Activated CD4-positive, alpha-beta T cell treated with anti-CD3 and anti-CD28 coated beads, Interleukin-2, amount 50 U/mL, for 1 hour (primary cell): Measurements from ENCODE around the gene MAP3K20.

ENCODE experiments used
- DNase-seq: peaks from one replicate; pipeline ENCODE4 v3.0.0-alpha.2; 2020

MAP3K20 gene

DNA sequence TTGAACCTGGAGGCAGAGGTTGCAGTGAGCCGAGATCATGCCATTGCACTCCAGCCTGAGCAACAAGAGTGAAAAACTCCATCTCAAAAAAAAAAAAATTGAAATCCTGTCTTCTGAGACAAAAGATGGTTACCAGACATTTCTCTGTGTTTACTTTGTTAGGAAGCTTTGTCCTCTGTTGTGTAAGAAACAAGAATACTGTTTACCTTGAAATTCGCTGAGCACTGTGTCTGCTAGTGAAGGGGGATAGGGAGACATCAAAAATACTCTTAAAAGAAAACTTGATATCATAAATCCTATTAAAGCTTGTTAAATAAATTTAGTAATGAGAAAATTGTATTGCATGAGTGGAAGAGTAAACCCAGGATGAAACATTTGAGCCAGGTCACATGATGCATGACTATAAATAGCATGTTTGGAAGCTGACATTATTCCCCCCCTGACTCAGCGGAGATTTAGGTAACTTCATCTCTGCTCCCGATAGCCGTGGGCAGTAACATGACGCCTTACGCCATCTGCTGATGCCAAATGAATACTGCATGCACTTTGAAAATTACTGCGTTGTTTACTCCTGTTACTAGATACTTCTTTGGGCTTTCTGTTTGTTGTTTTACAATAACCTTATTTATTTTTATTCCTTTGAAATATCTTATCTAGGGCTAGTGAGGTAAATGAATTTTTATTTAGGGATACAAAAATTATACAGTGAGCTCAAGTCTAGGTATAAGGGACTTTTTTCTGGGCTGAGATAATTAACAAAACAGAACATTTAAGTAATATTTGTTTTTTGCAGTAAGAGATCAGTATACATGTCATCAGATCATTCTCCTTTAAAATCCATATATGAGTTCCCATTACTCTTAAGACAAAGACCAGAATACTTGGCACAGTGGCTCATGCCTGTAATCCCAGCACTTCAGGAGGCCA is 134.9 kb downstream of the MAP3K20 start:
- peak; percentile 31 for DNase-seq

DNA sequence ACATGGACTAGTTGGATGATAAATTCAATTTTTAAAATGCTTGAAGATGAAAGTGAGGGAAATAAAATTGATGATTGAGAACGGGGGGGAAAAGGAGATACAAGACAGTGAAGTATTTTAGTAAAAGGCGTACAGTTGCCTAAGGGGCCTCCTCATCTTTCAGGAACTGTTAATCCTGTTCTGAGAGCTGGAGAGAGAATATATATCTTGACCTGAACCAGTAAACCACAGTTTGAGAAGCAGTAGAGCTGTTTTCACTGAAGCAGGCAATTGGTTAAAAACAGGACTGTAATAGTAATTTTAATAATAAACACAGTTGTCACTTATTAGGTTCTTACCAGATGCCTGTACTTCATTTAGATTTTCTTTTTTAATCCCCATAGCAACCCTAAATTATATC is 137.5 kb downstream of the MAP3K20 start:
- no peak for DNase-seq

DNA sequence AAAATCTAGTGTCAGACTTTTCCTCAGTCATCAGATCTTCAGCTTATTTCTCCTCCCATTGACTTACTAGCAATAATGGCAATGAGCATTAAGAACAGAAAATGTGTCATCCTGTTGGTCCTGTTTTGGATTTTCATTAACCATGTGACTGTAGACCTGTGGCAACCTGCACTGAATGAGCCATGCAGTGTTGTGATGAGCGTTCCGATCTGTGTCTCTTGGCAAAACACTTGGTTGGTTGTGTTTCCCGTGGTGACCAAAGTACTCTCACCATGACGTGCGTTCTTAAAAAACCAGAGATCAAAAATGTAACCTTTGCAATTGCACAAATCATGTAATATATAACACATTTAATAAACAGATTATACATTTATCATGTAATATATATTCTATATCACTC is 138.6 kb downstream of the MAP3K20 start:
- DNase-seq, result no peak

DNA sequence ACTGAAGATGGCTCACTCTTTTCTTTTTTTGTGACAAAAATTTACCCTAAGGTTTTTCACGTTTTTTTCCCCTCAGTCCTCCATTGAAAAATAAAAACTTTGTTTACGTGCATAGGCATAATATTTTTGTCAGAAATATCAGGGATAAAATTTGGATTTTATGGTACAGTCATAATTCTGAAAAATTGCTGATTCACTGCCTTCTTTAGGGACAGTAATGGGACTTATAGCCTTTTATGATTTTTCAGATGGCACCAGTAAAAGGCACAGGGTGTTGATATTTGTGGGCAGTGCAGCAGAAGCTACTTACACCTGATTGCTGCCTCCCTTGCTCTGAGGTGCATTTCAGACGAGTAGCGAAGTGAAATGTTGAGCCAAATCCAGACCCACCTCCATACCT is 139.7 kb downstream of the MAP3K20 start:
- no peak for DNase-seq

DNA sequence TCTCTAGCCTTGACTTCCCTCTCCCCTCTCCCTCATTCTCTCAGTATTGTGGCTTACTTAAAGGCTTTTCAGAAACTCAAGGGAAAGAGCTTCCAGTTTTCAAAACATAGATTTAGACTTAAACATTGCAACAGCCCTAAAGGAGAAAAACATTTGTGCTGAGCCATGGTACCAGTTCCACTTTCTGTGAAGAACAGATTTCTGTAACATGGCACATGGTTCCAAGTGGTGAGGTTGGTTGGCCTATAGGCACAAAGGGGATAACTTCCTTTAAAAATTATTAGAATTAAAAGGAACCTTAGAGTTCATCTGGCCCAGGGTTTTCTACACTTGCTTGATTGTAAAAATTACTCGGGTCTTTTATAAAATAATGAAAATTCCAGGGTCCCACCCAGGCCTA is 140.4 kb downstream of the MAP3K20 start:
- no peak for DNase-seq

DNA sequence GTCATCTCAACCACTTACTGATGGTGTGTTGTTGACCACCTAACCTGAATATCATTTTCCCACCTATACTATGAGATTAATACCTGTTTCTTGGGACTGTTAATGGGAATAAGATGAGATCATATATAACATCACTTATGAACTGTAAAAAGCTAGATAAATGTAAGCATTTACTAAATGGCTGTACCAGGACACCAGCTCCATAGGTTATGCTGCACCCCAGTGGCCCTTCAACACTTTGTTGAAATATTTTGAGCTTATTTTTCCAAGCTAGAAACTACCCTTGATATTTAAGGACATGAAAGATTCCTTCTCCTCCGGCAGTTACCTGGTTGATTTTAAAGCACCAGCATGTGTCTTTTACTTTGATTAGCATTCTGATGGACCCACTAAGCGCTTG is 141.0 kb downstream of the MAP3K20 start:
- DNase-seq, result no peak

DNA sequence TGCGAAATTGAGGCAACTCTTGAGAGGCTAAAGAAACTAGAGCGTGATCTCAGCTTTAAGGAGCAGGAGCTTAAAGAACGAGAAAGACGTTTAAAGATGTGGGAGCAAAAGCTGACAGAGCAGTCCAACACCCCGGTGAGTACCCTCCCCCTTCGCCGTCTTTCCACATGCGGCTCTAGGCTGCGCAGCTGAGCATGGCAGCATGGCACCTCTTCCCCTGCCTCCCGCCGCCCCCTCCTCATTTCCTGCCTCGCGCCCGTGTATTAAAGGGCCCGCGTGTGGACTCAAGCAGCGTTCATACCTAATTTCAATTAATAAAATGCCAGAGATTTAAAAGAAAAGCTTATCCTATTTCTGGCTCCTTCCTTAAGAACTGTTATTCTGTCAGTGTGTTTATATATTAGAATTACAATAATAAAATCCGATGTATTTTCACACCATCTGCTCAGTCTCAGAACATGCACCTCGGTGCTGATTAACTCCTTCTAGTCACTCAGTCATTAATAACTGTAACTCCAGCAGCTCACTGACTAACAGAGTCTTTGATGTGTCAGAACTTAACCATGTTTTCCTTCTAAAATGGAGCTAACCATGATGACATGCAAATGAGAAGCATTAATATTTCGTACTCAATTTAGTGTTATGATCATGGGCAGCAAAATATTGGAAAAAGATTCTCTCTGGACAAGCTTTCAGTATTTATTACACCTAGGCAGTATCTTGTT is 141.6 kb downstream of the MAP3K20 start:
- no peak for DNase-seq

DNA sequence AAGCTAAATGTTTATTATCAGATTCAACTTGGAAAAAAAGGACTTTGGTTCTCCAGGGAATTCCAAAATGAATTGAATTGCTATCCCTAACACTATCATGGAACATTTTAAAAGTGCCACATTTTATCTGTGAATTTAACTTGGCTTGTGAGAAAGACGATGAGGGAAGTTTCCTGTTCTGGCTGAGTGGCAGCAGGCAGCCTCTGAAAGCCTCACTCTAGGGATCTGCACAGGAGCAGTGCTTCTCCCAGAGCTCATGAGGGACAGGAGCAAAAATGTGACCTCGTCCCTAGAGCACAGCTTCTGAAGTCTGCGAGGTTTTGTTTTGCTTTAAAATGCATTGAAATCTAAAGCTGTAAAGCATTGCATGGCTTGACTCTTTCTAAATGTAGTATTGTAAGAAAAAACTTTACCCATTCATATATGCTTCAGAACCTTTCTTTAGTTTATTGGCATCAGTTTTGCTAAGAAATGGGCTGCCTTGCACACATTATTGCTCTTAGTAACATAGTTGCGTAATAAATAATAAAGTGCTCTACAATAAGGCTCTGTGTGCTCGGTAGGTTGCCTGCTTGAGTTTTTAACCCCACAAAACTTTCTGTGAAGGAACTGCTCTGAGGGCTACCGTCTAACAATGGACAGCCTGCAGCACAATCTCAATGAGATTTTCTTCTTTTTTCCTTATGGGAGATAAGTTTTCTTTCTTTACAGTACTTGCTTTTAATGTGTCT is 142.8 kb downstream of the MAP3K20 start:
- no peak for DNase-seq

DNA sequence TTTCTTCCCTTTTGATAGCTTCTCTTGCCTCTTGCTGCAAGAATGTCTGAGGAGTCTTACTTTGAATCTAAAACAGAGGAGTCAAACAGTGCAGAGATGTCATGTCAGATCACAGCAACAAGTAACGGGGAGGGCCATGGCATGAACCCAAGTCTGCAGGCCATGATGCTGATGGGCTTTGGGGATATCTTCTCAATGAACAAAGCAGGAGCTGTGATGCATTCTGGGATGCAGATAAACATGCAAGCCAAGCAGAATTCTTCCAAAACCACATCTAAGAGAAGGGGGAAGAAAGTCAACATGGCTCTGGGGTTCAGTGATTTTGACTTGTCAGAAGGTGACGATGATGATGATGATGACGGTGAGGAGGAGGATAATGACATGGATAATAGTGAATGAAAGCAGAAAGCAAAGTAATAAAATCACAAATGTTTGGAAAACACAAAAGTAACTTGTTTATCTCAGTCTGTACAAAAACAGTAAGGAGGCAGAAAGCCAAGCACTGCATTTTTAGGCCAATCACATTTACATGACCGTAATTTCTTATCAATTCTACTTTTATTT is 145.6 kb downstream of the MAP3K20 start:
- DNase-seq, result no peak

DNA sequence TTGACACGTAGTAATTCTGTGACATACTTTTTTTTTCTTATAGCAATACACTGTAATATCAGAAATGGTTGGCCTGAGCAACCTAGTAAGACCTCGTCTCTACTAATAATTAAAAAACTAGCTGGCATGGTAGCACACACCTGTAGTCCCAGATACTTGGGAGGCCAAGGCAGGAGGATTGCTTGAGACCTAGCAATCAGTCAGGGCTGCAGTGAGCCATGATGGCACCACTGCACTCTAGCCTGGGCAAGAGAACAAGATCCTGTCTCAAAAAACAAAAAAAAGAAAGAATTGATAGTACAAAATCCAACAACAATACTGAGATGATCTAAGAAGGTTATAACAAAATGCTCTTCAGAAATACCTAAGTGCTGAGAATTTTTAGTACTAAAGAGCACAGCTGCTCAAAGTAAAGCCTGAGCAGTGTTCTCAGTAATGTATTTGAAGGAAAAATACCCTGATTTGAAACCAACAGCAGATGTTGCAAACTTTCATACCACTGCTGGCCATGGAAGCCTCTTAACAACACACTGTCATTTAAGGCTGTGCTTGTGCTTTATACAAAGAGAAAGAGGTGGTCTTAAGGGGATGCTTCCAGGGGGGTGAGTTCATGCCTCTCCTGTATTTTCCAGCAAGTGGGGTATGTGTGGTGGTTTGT is 146.4 kb downstream of the MAP3K20 start:
- DNase-seq, result no peak

DNA sequence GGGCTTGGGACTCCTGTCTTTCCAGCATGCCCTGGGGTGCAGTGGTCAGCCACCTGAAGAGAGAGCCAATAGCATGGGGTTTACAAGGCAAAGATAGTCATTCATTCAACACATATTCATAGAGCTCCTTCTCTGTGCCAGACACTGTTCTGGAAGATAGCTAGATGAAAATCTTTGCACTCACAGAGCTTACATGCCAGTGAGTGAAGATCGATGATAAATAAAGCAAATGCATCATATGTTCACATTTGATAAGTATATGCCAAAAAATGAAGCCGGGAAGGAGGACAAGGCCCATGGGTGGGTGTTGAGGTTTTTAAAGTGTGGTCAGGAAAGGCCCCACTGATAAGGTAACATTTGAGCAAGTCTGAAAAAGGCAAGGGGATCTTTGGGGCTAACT is 148.2 kb downstream of the MAP3K20 start:
- no peak for DNase-seq

DNA sequence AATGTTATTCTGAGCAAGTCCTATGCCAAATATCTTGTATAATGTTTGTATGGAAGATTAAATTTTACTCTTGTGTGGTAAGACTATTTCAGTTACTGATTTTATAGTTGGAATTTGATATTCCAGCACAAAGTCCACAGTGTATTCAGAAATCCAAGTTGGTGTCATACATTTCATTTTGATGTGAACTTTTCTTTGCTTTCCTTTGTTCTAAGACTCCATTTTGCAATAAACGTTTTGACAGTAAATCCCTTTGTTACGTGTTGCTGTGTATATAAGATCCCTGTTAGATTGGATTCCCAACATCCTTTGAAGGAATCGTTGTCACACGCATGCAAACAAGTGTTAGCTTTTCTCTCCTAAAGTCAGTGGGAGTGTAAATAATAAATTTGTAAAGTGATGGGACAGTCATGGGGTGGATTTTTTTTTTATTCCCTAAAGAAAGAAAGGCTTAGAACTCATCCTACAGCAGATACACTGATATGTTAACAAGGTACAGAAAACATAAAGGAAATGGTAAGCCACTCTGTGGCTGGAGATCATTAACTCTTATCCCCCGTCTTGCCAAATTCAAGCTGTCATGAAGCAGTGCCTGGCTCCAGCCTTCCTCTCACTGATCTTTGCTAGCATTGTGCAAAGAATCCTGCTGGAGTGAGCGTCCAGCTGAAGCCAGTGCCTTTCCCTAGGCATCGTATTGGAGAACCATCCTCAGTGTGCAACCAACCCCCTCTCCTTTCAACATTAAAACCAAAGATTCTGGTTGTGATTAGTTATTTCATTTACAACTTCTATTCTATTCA is 151.5 kb downstream of the MAP3K20 start:
- no peak for DNase-seq

DNA sequence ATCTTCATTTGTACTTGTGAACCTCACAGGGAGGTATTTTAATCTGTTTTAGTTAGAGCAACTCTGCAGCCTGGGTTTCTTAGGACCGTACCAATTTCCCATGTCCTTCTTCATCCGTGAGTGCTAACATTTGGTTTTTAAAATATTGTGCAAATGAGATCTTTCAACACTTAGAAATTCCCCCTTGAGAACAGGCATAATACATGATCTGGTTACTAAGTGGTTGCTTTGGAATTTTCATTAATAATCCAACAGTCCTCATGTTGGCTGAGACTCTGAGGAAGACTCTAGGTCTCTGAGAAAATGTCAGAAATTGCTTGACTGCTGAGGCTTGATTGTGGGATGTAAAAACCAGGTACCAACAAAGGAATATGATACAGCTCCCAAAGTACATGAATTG is 153.4 kb downstream of the MAP3K20 start:
- DNase-seq, result no peak

DNA sequence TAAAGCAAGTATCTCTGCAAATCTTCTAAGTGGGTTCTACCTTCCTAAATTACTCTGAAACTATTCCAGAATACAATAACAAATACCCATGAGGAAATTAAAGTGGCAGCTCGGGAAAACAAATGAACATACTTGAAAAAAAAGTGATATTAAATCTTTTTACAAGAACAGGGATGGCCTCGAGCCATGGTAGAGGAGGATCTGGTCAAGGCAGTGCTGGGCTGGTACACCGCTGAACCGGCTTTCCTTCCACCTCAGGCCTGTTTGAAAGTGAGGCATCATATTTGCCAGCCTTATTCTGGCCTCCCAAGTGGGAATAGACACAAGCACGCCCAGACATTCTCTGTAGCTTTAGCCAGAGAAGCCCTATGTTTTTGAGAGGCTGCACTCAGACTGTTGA is 154.5 kb downstream of the MAP3K20 start:
- no peak for DNase-seq

DNA sequence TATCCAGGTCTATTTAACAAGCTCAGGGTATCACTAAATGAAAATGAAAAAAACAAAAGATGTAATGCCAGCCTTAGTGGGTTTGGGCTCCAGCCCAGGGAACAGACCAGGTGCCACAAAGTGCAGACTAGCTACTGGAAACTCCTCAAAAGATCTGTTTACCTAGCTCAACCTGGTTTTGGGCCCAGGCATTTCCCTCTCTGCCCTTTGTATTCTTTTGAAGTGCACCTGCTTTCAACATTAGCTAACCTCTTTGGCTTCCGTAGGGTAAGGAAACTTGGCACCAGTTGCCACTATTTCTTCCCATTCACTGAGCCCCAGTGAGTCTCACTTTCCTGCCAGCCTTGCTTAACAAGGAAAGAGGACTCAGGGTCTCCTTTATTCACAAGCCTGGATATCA is 155.4 kb downstream of the MAP3K20 start:
- no peak for DNase-seq

DNA sequence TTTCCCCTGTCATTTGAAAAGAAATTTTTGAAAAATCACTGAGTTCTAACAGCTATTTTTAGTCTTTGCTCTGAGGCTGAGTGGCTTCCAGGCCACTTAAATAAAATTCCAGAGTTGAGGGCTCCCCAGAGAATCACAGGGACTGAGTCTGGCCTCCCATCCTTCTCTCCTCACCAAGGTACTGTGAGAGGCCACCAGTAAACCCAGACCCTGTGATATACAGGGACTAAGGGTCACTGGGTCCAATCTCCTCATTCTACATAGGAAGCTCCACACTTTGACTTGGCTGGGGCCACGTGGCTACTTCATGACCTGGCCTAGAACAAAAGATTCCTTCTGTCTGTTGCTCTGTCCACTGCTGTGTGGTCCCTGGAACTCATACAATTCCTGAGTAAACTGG is 155.8 kb downstream of the MAP3K20 start:
- DNase-seq, result no peak

DNA sequence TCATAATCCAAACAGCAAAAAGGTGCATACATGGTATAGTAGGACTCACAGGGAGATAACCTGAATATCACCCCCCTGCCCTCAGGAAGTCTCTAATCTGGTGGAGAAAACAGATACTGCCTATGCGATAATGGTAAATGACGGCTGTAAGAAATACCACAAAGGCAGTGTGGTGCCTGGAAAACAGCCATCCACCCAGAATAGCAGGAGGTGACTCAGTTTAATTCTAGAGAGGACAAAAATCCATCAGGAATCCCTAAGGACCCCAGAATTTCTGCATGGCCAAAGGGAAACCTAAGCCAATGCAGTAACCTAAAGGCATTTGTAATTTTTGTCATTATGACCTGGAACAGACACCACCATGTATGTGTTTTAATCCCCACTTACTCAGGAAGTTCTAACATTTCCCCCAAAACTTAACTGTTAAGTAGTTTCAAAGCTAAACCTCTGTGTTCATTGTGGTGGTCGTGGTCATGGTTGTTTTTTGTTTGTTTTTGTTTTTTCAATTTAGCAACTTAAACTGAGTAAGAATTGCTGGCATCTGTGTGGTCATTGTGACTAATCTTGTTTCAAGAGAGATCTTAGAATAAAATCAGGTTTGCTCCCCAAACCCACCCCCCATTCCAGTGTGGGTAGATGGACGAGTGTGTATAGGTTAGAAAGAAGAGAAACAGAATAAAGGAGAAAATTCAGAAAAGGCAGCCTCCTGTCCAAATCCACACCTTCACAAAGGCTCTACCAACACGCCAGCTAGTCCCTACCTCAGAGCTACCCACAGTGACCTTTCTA is 157.5 kb downstream of the MAP3K20 start:
- DNase-seq, result no peak

DNA sequence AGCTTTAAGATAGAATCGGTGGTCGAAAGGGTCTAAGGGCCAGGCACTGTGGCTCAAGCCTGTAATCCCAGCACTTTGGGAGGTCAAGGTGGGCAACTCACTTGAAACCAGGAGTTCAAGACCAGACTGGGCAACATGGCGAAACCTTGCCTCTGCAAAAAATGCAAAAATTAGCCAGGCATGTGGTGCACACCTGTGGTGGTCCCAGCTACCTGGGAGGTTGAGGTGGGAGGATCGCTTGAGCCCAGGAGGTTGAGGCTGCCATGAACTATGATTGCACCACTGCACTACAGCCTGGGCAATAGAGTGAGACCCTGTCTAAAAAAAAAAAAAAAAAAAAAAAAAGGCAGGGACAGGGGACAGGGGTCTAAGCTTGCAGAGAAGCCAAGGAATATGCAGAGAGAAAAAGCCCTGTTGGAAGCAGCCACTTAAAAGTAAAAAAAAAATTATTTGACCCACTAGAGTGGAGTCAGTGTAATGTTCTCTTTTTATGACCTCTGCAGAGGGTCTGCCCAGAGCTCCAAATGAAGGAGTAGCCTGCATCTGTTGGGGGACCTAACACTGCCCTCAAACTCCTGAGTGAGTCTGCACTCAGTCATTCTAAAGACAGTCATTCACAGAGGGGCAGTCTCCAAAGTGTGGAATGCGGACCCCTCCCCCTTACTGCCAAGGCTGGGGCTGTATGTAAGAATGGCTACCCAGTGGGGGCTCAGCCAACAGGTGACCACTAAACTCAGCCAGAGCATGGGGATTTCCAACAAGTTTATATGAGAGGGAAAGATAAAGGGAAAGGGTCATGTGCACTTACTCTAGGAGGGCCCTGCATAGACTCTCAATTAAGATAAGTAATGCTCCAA is 160.5 kb downstream of the MAP3K20 start:
- DNase-seq, result no peak

DNA sequence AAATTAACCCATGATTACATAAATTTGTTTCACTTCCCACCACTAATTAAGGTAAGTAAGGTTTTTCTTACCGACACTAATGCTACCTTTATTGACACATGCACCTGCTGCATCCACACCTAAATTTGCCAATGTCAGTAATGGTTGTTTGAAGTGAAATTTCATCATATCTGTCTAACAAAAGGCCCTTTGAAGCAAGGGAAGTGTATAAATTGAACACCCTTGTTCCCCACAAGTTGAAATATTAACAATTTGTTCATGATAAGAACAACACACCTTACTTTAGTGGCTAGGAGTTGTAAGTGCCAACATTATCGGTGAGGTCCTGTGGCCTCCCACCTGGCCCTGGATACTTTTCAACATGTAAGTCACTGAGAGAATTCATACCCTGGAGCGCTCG is 162.7 kb downstream of the MAP3K20 start:
- no peak for DNase-seq

DNA sequence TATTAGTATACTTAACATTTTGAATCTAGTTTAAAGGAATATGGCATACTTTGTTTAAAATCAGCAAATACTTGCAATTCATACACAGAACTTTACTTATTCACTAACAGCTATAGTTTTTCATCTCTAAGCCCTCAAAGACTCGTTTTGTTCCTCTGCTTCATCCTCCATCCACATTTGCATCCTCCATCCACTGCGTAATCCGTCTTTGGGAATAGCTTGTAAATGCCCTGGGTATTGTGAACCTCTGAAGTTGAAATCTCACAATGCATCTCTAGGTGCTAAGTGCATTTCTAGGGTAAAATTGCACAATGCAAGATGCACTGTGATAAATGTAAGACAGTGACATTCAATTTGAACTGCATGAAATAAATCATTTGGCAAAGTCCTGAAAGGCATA is 163.2 kb downstream of the MAP3K20 start:
- no peak for DNase-seq
